Breast epithelium (tissue), 3 donors: ENCODE measurements around the gene GPBAR1.

Experiments
- POLR2AphosphoS5 ChIP-seq, 3 donors: sonication (generic); formaldehyde crosslinking; IDR thresholded peaks; one replicate each; pipeline ENCODE4 v1.6.1; 2017; ENCODE audit warnings: antibody characterized with exemption in 3 of 3
- TF ChIP-seq, protein P1 (sequence below), 3 donors: fragments of 450-650 bp; IDR thresholded peaks; one replicate each; pipeline ENCODE4 v1.5.1; 2016 to 2017; ENCODE audit warnings: antibody characterized with exemption in 3 of 3, mild to moderate bottlenecking in 3 of 3, moderate library complexity in 3 of 3

DNA sequence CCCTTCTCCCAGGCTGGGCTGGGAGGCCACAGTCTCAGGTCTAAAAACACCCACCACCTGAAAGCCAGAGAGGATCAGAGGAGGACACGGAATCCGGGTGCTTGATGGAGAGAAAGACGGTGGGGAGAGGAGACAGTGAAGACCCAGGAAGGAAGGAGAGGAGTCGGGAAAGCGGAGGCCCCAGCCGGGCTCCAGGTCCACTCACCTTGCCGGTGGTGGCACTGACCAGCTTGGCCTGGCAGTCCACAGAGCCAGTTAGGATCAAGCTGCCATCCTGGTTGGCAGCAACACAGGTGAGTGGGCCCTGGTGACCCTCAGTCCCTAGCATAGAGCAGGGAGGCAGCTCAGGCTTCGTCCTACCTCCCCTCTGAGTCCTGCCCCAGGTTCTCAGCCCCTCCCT lies 4.8 kb downstream of the GPBAR1 start:
- TF ChIP-seq, protein P1, sequence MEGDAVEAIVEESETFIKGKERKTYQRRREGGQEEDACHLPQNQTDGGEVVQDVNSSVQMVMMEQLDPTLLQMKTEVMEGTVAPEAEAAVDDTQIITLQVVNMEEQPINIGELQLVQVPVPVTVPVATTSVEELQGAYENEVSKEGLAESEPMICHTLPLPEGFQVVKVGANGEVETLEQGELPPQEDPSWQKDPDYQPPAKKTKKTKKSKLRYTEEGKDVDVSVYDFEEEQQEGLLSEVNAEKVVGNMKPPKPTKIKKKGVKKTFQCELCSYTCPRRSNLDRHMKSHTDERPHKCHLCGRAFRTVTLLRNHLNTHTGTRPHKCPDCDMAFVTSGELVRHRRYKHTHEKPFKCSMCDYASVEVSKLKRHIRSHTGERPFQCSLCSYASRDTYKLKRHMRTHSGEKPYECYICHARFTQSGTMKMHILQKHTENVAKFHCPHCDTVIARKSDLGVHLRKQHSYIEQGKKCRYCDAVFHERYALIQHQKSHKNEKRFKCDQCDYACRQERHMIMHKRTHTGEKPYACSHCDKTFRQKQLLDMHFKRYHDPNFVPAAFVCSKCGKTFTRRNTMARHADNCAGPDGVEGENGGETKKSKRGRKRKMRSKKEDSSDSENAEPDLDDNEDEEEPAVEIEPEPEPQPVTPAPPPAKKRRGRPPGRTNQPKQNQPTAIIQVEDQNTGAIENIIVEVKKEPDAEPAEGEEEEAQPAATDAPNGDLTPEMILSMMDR (IDR thresholded peaks at IDR 0.05) = no peak
- no peak for TF ChIP-seq POLR2AphosphoS5 (IDR thresholded peaks at IDR 0.05)
